Ishikawa (cell line): Measurements from ENCODE around the gene GVQW3.

ENCODE experiments used
- CEBPB ChIP-seq: IDR thresholded peaks from 2 replicates; pipeline ENCODE4 v1.6.1; 2012
- EGR1 ChIP-seq: IDR thresholded peaks from 2 replicates; pipeline ENCODE4 v1.6.1; 2012
- EP300 ChIP-seq: IDR thresholded peaks from 2 replicates; pipeline ENCODE4 v1.6.1; 2012; ENCODE audit warnings: borderline replicate concordance
- NFIC ChIP-seq: IDR thresholded peaks from 2 replicates; pipeline ENCODE4 v1.6.1; 2012
- RAD21 ChIP-seq: IDR thresholded peaks from 2 replicates; pipeline ENCODE4 v1.6.1; 2012; ENCODE audit warnings: low read depth
- TAF1 ChIP-seq: IDR thresholded peaks from 2 replicates; pipeline ENCODE4 v1.6.1; 2012; ENCODE audit warnings: low read depth, mild to moderate bottlenecking
- TCF12 ChIP-seq: IDR thresholded peaks from 2 replicates; pipeline ENCODE4 v1.6.1; 2012; ENCODE audit warnings: low read depth
- TF ChIP-seq, protein P1 (sequence below): IDR thresholded peaks from 2 replicates; pipeline ENCODE4 v1.6.1; 2012; ENCODE audit warnings: low read depth, mild to moderate bottlenecking

DNA sequence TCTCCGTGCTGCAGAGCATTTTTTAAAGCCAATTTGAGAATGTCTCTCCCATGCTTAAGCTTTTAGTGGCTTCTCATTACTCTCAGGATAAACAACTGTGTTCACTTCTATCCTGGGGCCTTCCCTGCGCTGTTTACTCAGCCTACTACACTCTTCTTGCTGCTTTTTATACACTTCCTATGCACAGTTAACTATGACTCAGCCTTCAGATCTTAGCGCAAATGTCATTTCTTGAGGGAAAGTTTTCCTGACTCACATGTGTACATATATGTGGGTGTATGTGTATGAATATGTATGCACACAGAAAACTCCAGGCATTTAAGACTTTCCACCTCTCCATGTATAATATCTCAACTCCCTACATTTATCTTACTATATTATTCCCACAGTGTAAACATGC lies 10.0 kb upstream of the GVQW3 start:
- TF ChIP-seq TCF12, result no peak
- TF ChIP-seq TAF1, result no peak
- TF ChIP-seq NFIC, result no peak
- no peak for TF ChIP-seq EP300
- TF ChIP-seq, protein P1, sequence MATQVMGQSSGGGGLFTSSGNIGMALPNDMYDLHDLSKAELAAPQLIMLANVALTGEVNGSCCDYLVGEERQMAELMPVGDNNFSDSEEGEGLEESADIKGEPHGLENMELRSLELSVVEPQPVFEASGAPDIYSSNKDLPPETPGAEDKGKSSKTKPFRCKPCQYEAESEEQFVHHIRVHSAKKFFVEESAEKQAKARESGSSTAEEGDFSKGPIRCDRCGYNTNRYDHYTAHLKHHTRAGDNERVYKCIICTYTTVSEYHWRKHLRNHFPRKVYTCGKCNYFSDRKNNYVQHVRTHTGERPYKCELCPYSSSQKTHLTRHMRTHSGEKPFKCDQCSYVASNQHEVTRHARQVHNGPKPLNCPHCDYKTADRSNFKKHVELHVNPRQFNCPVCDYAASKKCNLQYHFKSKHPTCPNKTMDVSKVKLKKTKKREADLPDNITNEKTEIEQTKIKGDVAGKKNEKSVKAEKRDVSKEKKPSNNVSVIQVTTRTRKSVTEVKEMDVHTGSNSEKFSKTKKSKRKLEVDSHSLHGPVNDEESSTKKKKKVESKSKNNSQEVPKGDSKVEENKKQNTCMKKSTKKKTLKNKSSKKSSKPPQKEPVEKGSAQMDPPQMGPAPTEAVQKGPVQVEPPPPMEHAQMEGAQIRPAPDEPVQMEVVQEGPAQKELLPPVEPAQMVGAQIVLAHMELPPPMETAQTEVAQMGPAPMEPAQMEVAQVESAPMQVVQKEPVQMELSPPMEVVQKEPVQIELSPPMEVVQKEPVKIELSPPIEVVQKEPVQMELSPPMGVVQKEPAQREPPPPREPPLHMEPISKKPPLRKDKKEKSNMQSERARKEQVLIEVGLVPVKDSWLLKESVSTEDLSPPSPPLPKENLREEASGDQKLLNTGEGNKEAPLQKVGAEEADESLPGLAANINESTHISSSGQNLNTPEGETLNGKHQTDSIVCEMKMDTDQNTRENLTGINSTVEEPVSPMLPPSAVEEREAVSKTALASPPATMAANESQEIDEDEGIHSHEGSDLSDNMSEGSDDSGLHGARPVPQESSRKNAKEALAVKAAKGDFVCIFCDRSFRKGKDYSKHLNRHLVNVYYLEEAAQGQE, result no peak
- TF ChIP-seq CEBPB, result no peak
- TF ChIP-seq RAD21, result no peak
- no peak for TF ChIP-seq EGR1
